Heart left ventricle (tissue), 16 donors: ENCODE measurements around the gene SLC25A21. TPM values are rescaled to one million over a fixed set of nuclear protein-coding genes. Genes with fewer than 3 reads are reported as not detected.
"Not testable (repeated sequence)": the region's sequence is repeated elsewhere in the genome, so short reads cannot be mapped to it uniquely, and the experiment has no call there.

Experiments
- ATAC-seq, 4 donors: fragments of 200-7000 bp; cut with Tn5 transposase; one replicate each; pipeline ENCODE4 v1.9.1; 2020 to 2022; ENCODE audit warnings: moderate library complexity in 4 of 4, mild to moderate bottlenecking in 3 of 4, moderate number of reproducible peaks in 1 of 4
- DNase-seq, 5 donors: peaks; one replicate each; pipeline ENCODE4 v3.0.0-alpha.2; 2020
- H3K27ac ChIP-seq, 12 donors: fragments of 200-600 bp; sonication (generic) in 4 of 12; one replicate each; pipeline versions ENCODE4 v1.5.0 to v1.8.0; 2016 to 2022; ENCODE audit warnings: mild to moderate bottlenecking in 2 of 12
- H3K27me3 ChIP-seq, 9 donors: fragments of 200-600 bp; sonication (generic) in 2 of 9; one replicate each; pipeline versions ENCODE4 v1.5.1 to v1.8.0; 2016 to 2022; ENCODE audit warnings: mild to moderate bottlenecking in 3 of 9
- H3K36me3 ChIP-seq, 9 donors: fragments of 200-600 bp; sonication (generic) in 2 of 9; one replicate each; pipeline versions ENCODE4 v1.5.0 to v1.8.0; 2018 to 2022; ENCODE audit warnings: mild to moderate bottlenecking in 2 of 9
- H3K4me1 ChIP-seq, 12 donors: fragments of 200-600 bp; sonication (generic) in 4 of 12; one replicate each; pipeline versions ENCODE4 v1.5.0 to v1.8.0; 2016 to 2022; ENCODE audit warnings: mild to moderate bottlenecking in 3 of 12
- H3K4me3 ChIP-seq, 12 donors: fragments of 200-600 bp; sonication (generic) in 4 of 12; one replicate each; pipeline versions ENCODE4 v1.5.0 to v1.8.0; 2017 to 2022; ENCODE audit warnings: mild to moderate bottlenecking in 9 of 12, moderate library complexity in 4 of 12
- H3K9me3 ChIP-seq, 12 donors: fragments of 200-600 bp; sonication (generic) in 4 of 12; one replicate each; pipeline versions ENCODE4 v1.5.0 to v1.8.0; 2016 to 2022; ENCODE audit warnings: mild to moderate bottlenecking in 1 of 12
- POLR2A ChIP-seq, 2 donors: fragments of 450-650 bp; IDR thresholded peaks; one replicate each; pipeline ENCODE4 v1.6.1; 2017; ENCODE audit warnings: antibody characterized with exemption in 2 of 2, mild to moderate bottlenecking in 2 of 2, moderate library complexity in 2 of 2
- WGBS, 4 donors: extraction: QIAGEN DNeasy Blood & Tissue Kit in 2 of 4; methylation state at CpG; one replicate each; pipeline versions ENCODE4 v1.1.5 to v1.1.7; 2013 to 2018; 5-methylcytosine and 5-hydroxymethylcytosine counted together
- intact Hi-C, 10 donors: fragments of 100-400 bp; cut with DNase I; formaldehyde crosslinking; loops; one replicate each; pipeline versions ENCODE4 v1.11.1 to v1.14.2; 2022
- polyA plus RNA-seq, 2 donors: library from polyadenylated mRNA; stranded (reverse); fragments of 200-250 nt; gene quantifications; one replicate each; pipeline ENCODE4 v1.2.3, GENCODE V29; 2013
- total RNA-seq, 9 donors: library from RNA; depleted of rRNA in 2 of 9; stranded (reverse); fragments of >200 nt in 2 of 9; fragmentation: NEBNext Ultra II Directional in 3 of 9; extraction: Animal tissue kit (Norgen Biotek cat#: 25700) in 3 of 9; gene quantifications; one replicate each; pipeline versions ENCODE4 v1.1.0 to v1.2.4, GENCODE V29; 2016 to 2023
- TF ChIP-seq, protein P1 (sequence below), 12 donors: fragments of 200-600 bp; sonication (generic) in 4 of 12; IDR thresholded peaks; one replicate each; pipeline versions ENCODE4 v1.5.0 to v1.8.0; 2018 to 2022; ENCODE audit warnings: antibody characterized with exemption in 12 of 12, mild to moderate bottlenecking in 5 of 12
- donor health status: ischemic (EF 13 %, LVEDD 7.1; RV severe dilation, severe dysfunction).
- donor health status: healthy with polysubstance abuse.
- donor health status: DM: no; HTN: yes; CAD: no.
- donor health status: DM: no; HTN: no; CAD: no.
- donor health status: ischemic (EF 25% LVEDD 6.9; RV normal size, moderate dysfunction).
- donor health status: ischemic (EF 25% LVEDD 5.7; RV mildly dilated, moderate dysfunction).
- donor health status: healthy.
- donor health status: DM: yes; HTN: yes; CAD: no.
- donor health status: ischemic (EF 35%, LVEDD 5.7; RV mildly dilated, moderate dysfunction).
- donor health status: nonischemic (EF 11% LVEDD 7.7; RV severe dilation, severe dysfunction).
- donor health status: DM: yes; HTN: yes; CAD: no.
- donor health status: PGD.
- donor health status: ischemic (EF 29% LVEDD 5.4; RV normal size, mild dysfunction).
- donor health status: nonischemic (EF 23%, LVEDD 6.1; RV moderate dilation, normal function).

SLC25A21 gene
- total and polyA plus RNA-seq, 11 donors, result 0.12 to 1.6 (median 0.24) TPM; not detected in 1

DNA sequence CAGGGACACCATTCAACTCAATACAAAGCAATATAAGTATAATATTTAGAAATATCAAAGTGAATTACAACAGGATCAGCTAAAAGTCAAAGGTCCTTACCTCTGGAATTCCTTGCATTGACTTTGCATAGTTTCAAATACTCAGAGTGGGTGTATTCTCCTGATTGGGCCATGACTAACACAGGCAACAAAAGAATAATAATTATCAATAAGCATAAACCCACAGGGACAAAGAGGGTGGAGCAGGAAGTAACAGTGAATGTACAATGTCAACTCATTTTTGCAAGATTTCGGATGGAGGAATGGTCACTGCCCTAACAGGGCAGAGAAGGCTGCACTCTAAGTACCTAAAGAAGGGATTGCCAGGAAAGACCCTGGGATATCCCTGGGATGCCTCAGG is 303.3 kb downstream of the SLC25A21 start:
- no peak overlapping the region for H3K27ac ChIP-seq
- no peaks in the 10 kb centered on the region for H3K27me3 ChIP-seq
- intact Hi-C loops, result no loop called here
- no peaks in the 10 kb centered on the region for H3K36me3 ChIP-seq
- no peak for ATAC-seq
- no peak for DNase-seq
- TF ChIP-seq, protein P1, sequence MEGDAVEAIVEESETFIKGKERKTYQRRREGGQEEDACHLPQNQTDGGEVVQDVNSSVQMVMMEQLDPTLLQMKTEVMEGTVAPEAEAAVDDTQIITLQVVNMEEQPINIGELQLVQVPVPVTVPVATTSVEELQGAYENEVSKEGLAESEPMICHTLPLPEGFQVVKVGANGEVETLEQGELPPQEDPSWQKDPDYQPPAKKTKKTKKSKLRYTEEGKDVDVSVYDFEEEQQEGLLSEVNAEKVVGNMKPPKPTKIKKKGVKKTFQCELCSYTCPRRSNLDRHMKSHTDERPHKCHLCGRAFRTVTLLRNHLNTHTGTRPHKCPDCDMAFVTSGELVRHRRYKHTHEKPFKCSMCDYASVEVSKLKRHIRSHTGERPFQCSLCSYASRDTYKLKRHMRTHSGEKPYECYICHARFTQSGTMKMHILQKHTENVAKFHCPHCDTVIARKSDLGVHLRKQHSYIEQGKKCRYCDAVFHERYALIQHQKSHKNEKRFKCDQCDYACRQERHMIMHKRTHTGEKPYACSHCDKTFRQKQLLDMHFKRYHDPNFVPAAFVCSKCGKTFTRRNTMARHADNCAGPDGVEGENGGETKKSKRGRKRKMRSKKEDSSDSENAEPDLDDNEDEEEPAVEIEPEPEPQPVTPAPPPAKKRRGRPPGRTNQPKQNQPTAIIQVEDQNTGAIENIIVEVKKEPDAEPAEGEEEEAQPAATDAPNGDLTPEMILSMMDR (IDR thresholded peaks at IDR 0.05), result no peak
- TF ChIP-seq POLR2A (IDR thresholded peaks at IDR 0.05), result no peak
- no peak overlapping the region for H3K4me3 ChIP-seq
- H3K4me1 ChIP-seq, result no peaks in the 10 kb centered on the region
- 56 to 67% (median 64%) methylated on average over 1 of the region's 1 CpG for WGBS, 4 donors
- peaks cover 0 to 11% (median 0%) of the 10 kb centered on the region in 12 donors for H3K9me3 ChIP-seq

DNA sequence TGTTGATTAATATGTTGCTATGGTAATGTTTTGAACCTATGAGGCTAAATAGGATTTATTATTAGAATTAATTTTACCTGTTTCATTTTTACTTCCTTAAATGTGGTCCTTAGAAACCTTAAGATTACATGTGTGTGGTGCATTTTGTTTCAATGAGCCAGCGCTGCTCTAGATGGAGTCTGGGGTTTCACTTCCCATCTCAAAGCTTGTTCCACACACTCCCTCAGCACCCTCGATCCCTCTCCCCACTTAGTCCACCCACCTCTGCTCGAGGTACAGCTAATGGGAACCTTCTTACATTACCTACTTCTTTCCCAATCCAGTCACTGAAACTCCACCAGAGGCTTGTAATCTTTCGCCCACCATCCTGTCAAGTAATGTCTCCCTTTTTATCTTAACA is 305.5 kb downstream of the SLC25A21 start:
- 78 to 84% (median 82%) methylated on average over 4 of the region's 4 CpGs for WGBS, 4 donors
- Histone ChIP-seq H3K36me3 (no peaks in the 10 kb centered on the region), H3K4me3 (no peak overlapping the region), H3K27ac (no peak overlapping the region), H3K4me1 (no peaks in the 10 kb centered on the region), H3K27me3 (no peaks in the 10 kb centered on the region), H3K9me3 (peaks cover 0 to 11% (median 0%) of the 10 kb centered on the region in 12 donors)
- ATAC-seq, result no peak
- TF ChIP-seq, protein P1 (IDR thresholded peaks at IDR 0.05), result no peak
- no peak for TF ChIP-seq POLR2A (IDR thresholded peaks at IDR 0.05)
- DNase-seq, result no peak
- intact Hi-C loops, result no loop called here

DNA sequence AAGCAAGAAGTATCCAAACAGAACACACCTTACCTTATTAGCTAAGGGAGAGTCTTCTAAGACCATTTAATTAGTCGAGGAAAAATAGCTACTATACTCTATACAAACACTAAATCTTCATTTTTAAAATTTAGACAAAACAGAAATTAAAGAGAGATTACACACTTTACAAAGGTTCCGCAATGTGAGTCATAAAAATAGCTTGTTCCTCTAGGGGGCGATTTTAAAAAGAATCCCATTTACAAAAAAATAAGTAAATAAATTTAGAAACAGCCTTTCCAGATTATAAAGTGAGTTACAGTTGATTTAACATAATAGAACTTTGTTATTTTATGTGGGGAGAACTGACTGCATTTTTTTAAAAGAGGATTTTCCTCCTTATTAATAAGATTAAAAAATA is 309.1 kb downstream of the SLC25A21 start:
- WGBS, 4 donors, result 70 to 79% (median 74%) methylated on average over 3 of the region's 3 CpGs
- H3K4me3 ChIP-seq, result no peak overlapping the region

DNA sequence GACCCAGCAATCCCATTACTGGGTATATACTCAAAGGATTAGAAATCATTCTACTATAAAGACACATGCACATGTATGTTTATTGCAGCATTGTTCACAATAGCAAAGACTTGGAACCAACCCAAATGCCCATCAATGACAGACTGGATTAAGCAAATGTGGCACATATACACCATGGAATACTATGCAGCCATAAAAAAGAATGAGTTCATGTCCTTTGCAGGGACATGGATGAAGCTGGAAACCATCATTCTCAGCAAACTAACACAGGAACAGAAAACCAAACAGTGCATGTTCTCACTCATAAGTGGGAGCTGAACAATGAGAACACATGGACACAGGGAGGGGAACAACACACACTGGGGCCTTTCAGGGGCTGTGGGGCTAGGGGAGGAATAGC is 310.2 kb downstream of the SLC25A21 start:
- H3K9me3 ChIP-seq, H3K27me3 ChIP-seq, DNase-seq, intact Hi-C loops, ATAC-seq, H3K4me1 ChIP-seq, H3K27ac ChIP-seq, H3K36me3 ChIP-seq, H3K4me3 ChIP-seq: not testable (repeated sequence)

More for the DNA sequence above, 309.1 kb downstream of the SLC25A21 start:
- Histone ChIP-seq H3K36me3 (no peaks in the 10 kb centered on the region), H3K27ac (no peak overlapping the region), H3K9me3 (no peaks in the 10 kb centered on the region), H3K4me1 (no peaks in the 10 kb centered on the region), H3K27me3 (no peaks in the 10 kb centered on the region)
- DNase-seq (no peak), ATAC-seq (no peak)
- intact Hi-C loops, result no loop called here
- TF ChIP-seq, protein P1 (IDR thresholded peaks at IDR 0.05), result no peak
- TF ChIP-seq POLR2A (IDR thresholded peaks at IDR 0.05), result no peak

DNA sequence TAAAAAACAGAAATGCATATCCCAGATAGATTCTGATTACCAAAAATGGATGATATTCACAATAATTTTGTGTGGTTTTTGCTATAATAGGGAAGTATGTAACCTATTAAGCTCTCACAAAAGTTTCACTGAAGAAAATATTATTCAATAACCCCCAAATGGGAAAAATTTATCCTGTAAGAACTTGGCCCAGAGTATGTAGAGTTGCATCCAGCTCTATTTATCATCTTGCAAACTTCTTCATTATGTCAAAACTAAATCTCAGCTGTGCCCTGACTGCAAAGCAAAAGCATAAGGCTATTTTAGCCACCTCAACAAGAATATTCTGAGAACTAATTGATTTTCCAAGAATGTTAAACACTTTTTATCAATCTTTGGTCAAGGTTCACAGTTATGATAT is 311.6 kb downstream of the SLC25A21 start:
- Histone ChIP-seq H3K4me1 (no peaks in the 10 kb centered on the region), H3K36me3 (no peaks in the 10 kb centered on the region), H3K27ac (no peak overlapping the region), H3K4me3 (no peak overlapping the region), H3K9me3 (no peaks in the 10 kb centered on the region), H3K27me3 (no peaks in the 10 kb centered on the region)
- DNase-seq, result no peak
- intact Hi-C loops, result no loop called here
- no peak for ATAC-seq
- no peak for TF ChIP-seq POLR2A (IDR thresholded peaks at IDR 0.05)
- TF ChIP-seq, protein P1 (IDR thresholded peaks at IDR 0.05), result no peak
